OCI-M2 (cell line): ENCODE measurements around the gene GRHPR.
"Not testable (repeated sequence)": the region's sequence is repeated elsewhere in the genome, so short reads cannot be mapped to it uniquely, and the experiment has no call there.

Experiments used
- DNase-seq: peaks from one replicate; lab custom pipeline; 2025; ENCODE audit not compliant: unreplicated experiment; lab: John Stamatoyannopoulos, UW

GRHPR gene

DNA sequence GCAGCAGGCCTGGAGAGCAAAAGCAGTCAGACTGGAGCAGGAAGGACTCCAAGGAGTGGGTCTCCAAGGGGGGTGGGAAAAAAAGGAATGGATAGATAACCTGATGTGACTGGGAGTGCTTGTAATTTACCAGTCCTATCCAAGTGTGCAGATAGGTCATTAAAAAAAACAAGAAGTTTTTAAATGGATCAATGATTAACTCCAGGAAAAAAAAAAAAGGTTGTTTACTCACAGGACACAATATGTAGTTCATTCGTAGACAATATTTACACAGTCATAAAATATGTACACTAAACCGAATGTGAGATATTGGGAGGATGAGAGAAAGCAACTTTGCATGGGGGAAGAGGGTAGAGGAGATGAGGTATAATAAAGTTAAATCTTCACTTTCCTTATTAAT is 22.4 kb downstream of the GRHPR start:
- no peak for DNase-seq

DNA sequence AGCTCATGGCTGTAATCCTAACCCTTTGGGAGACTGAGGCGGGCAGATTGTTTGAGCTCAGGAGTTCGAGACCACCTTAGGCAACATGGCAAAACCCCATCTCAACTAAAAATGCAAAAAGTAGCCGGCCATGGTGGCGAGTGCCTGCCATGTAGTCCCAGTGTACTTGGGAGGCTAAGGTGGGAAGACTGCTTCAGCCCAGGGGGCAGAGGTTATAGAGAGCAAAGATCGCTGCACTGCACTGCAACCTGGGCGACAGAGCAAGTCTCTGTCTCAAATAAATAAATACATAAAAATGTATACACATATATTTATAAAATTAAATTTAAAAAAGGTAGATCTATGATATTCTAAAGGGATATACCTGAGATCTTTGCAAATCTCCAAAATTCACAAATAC is 23.3 kb downstream of the GRHPR start:
- DNase-seq: no peak

DNA sequence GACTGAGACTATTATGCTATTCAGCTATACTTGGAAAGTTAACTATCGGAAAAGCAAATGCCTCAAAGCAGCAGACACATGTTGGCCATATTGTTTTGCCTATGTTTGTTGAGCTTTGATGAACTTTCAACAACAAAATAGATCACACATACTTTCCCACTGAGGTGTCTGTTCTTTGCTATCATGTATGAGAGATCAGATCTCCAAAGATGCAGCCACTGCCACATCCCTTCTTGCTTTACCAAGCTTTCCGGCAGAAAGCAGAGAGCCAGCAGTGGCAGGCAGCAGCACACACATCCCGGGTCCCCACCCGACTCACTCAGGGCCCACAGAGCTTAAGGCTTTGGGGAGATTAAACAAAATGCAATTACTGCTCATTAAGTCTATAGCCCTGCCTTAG is 23.9 kb downstream of the GRHPR start:
- no peak for DNase-seq

DNA sequence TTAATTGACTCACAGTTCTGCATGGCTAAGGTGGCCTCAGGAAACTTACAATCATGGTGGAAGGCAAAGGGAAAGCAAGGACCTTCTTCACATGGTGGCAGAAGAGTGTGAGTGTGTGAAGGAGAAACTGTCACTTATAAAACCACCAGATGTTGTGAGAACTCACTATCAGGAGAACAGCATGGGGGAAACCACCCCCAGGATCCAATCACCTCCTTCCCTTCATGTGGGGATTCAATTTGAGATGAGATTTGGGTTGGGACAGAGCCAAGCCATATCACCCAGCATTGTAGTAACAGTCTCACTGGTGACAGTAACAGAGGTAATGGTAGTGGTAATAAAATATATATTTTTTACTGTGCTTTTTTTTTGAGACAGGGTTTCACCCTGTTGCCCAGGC is 24.6 kb downstream of the GRHPR start:
- no peak for DNase-seq

DNA sequence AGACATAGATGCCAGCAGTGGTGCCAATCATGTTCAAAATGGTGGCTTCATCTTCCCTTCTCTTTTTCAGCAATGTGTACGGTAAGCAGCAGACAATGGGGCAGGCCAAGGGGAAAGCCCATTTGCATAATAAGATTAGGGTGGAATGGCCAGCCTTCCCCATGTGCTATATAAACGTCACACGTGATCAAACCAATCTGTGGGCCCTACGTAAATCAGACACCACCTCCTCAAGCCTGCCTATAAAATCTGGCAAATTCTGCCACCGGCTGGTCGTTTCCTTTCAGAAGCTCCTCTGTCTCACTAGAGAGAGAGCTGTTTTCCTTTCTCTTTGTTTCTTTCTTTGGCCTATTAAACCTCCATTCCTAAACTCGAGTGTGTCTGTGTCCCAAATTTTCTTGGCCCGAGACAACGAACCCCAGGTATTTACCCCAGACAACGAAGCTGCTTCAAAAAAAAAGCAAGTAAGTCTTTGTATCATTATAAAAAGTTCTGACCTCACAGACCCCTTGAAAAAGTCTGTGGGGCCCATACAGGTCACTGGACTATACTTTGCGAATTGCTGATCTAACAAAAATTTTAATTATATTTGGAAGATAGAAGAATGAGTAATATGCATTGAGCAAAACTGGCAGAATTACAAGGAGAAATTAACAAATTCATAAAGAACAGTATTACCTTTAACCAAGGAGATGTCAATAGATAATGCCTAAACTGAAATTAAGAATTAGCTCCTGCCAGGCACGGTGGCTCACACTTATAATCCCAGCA is 27.6 kb downstream of the GRHPR start:
- no peak for DNase-seq

DNA sequence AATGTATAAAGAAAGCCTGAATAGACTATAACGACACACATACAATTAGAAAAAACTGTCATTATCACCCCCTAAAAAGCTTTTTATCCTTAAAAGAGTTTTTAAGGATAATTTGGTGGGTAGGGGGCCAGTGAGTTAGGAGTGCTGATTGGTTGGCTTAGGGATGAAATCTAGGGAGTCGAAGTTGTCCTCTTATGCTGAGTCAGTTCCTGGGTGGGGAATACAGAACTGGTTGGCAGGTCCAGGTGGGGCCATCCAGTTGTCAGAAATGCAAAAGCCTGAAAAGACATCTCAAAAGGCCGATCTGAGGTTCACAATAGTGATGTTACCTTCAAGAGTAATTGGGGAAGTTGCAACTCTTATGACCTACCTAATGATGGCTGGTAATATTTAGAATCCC is 29.1 kb downstream of the GRHPR start:
- no peak for DNase-seq

DNA sequence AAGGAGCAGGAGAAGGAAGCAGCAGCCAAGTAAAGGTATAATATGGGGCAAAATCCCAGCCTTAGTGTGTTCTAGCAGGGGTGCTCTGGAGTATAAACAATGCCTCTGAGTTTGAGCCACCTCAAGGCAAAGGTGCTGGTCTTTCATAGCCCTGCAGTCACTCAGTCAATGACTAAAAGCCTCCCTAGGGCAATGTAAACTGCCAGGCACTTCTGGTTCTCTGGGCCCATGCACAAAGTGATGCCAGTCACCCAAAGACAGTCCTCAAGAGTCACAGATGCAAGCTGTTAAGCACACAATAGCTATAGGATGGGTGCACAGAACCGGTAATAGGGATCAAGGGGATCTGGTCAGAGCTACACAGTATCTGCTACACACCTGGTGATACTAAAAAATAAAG is 30.1 kb downstream of the GRHPR start:
- no peak for DNase-seq

DNA sequence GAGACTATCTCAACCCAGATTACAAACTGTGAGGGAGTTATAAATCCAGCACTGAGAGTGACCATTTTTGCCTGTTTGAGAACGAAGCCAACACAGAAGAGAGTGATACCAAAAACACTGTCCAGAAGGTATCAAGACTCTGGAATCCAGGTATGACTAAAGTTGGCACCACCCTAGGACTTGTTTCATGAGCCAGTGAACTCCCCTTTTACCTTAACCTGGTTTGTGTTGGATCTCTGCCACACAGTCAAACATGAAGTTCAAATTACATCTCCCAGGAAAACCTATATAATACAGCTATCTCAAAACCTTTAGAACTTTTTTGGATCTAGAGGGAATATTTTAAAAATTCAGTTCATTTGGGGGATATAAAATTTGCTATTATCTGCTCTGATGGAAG is 31.3 kb downstream of the GRHPR start:
- DNase-seq: no peak

DNA sequence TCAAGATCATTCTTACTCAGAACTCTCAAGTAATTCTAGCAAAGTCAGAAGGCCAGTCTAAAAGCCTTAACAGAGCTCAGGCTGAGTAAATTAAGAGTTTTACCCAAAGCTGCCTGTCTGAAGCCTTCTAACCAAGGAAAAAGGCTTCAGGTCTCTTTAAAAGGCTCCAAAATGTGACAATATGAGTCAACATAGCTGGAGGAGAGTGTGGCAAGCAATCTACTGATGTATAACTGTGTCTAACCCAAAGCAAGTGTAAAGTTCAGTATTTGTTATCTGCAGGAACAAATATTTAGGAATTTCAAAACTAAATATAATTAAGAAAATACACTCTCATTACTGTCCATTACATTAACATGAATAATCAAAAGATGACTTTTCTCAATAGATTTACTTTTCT is 31.7 kb downstream of the GRHPR start:
- DNase-seq: no peak

DNA sequence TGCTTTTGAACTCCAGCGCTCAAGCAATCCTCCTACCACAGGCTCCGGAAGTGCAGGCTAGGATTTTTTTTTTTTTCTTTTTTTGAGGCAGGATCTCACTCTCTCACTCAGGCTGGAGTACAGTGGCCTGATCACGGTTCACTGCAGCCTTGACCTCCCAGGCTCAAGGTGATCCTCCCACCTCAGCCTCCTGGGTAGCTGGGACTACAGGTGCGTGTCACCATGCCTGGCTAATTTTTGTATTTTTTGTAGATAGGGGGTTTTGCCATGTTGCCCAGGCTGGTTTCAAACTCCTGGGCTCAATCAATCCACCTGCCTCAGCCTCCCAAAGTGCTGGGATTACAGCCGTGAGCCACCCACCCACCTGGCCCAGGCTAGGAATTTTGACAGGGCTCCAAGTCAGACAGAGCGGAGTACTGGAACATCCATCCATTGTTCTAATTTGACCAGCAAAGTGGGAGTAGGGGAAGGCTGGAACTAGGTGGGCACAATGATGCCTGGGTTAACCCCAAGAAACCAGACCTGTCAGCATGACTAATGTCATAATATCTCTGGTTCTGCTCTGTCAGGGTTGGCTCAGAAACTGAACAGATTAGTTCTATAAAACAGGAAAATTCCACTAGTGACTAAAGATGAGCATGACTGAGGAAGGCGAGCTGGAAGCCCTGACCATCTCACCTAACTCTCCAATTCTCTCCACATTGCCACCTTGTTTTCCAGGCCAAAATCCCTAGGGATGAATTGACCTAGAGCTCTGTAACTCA is 33.6 kb downstream of the GRHPR start:
- no peak for DNase-seq

DNA sequence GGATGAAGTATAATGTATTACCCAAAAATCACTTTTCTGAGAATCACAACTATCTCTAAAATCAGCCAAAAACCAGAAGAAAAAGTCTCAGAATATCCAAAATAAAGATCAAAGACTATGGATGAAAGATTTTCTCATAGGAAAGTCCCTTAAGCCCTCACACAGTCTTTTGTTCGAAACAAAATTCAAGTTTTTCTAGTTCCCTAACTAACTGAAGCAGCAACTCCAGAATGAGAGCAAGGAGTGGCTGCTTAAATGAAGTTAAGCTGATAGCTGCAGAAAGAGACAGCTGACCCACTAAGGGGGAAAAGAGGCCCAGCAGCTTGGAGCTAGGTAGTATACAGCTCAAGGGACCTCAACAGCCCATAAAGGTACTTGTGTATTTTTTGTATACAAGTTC is 34.3 kb downstream of the GRHPR start:
- DNase-seq: no peak

DNA sequence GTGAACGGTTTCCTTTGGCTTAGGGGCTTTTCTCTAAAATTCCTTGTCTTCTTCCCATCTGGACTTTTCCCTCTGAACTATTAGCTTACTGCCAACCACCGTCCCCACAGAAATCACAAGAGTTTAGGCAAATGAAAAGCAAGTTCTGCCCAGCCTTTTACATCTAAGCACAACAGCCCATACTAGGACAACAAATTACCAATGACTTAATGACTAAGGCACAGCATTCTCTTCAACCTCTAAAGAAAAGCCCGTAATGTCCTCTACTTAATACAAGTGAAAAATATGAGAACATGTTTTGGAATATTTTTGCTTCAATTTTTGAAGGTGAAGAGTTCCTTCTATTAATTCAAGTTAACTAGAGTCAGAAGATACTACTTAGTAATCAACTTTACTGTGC is 41.5 kb downstream of the GRHPR start:
- no peak for DNase-seq

DNA sequence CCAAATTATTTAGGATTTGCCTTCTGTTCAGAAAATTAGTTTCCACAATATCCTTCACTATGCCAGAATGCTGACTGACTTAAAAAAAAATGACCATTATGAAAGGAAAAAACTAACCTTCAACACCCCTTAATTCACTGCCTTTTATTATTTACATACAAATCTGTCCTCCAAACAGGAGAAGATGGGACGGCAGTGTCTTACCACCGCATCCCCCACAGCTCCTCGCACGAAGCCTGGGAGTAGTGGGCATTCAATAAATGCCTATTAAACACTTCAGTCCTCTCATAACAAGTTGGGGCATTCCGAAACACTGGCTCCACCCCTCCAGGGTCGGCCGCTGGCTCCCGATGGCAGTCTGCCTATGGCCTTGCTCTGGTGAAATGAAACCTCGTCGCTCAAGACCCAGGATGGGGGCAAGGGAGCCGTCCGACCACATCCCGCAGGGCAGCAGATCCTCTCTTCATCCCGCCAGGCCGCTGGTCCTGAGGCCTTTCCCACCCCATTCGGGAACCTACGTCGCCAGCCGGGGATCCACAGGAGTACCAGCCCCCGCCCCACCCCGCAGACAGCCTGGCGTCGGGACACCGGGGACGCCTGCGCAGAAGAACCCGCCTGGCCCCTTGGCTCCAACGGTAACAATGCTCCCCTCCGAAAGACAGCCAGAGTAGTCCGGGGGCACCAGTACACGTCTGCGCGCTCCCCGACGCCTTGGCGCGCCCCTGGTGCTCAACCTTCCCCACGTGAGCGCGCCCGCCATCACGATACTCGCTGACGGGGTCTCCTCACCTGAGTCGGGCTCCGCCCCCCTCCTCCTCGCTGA is 42.1 kb downstream of the GRHPR start:
- DNase-seq: no peak

DNA sequence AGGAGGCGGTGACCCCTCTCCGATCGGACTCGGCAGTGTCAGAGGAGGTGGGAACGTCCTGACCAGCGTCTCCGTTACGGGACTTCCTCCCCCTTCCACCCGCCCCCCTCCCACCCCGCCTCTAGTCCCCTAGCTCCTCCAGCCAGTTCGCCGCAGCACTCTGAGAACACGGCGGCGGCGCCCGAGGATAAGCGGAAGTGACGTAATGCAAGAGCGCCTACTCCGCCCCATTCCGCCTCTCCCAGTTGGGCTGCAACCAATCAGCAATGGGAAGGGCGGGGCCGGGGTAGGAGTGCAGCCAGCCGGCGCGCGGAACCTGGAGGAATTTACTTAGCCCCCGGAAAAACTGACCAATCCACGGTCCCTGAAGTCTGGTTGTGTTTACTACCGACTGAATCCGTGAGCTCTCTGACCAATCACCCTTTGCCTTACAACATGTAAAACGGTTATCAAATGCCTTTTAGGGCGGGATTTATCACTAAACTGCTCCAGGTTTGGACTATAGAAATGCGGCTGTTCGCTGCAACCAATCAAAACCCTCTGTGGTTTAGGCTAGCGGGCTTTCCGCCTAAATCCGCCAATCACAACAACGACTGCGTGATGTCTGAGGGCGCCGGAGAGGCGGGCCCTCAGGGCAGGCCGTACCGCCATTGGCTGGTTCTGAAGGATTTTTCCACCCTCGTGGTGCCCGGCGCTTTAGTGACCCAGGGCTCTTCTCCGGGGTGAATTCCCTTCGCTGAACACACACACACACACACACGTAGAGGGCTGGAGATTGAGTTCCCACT is 42.9 kb downstream of the GRHPR start, which contains the start of gene ZBTB5:
ZBTB5 (minus strand) TSS at position 202 of the 788 bp plus-strand sequence. CDS start 22,899 bp downstream, outside the sequence.
- peak; percentile 91 for DNase-seq

DNA sequence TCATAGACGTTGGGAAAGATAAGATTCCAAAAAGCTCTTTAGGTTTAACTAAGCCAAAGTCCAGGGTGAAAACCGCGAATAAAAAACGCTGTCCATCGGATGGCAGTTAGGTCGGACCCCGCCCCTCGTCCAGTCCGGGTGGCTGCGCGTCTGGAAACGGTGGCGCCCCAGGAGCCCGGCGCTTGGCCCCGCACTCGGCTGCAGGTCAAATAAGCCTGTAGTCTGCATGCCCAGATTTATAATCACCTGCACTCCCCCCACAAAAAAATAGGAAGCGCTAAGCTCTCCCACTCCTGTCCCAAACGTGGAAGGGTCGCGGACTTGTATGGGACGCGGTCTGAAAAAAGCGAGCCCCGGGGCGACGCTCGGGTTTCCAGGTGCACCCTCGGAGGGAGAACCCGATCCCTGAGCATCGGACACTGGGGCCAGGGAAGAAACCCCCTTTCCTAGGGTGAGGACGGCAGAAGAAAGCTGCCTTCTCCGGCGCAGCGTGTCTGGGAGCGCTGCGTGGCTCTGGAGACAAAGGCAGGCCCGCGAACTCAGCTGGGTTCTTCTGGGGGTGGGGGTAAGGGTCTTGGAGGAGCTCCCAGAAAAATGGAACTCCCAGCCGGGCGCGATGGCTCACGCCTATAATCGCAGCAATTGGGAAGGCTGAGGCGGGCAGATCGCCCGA is 43.7 kb downstream of the GRHPR start:
- DNase-seq: no peak

DNA sequence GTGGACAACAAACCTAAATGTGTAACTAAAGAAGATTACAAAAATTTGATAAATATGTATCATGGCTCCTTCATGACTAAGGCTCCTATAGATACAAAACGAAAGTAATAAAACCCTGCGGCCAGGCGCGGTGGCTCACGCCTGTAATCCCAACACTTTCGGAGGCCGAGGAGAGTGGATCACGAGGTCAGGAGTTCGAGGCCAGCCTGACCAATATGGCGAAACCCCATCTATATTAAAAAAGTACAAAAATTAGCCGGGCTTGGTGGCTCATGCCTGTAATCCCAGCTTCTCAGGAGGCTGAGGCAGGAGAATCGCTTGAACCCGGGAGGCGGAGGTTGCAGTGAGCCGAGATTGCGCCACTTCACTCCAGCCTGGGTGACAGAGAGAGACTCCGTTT is 45.0 kb downstream of the GRHPR start:
- DNase-seq: not testable (repeated sequence)

DNA sequence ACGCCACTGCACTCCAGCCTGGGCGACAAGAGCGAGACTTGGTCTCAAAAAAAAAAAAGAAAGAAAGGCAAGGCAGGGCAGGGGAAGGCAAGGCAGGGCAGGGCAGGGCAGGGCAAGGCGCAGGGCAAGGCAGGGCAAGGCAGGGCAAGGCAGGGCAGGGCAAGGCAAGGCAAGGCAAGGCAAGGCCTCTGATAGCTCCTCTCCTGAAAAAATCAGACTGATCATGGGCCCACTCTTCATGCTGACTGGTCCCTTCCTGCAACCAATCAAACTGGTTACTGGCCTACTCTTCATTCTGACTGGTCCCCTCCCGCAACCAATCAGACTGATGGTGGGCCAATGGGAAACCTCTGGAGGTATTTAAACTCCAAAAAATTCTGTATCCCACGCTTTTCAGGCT is 46.1 kb downstream of the GRHPR start:
- DNase-seq: no peak

DNA sequence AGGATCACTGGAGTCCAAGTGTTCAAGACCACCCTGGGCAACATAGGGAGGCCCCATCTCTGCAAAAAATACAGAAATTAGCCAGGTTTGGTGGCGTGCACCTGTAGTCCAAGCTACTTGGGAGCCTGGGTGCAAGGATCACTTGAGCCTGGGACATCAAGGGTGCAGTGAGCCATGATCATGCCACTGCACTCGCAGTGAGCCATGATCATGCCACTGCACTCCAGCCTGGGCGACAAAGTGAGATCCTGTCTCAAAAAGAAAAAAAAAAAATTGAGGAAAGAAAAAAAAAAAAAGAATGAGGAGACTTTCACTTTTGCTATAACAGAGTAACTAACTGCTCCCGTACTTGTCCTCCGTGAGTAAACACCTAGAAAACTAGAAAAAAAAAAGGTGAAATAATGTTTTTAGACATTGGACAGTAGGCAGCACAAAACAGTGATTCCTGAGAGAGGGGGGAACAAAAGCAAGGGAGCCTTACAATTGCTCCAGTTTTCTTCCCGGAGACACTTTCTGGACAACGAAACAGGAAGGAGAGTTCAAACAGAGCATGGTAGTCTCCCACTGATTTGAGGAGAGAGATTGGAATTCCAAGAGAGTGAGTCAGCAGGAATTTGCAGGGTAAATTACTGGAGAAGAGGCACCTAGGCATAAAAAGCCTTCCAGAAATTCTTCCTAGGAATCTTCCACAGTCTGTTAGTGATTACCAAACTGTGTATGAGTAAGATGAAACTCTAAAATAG is 49.6 kb downstream of the GRHPR start:
- no peak for DNase-seq

DNA sequence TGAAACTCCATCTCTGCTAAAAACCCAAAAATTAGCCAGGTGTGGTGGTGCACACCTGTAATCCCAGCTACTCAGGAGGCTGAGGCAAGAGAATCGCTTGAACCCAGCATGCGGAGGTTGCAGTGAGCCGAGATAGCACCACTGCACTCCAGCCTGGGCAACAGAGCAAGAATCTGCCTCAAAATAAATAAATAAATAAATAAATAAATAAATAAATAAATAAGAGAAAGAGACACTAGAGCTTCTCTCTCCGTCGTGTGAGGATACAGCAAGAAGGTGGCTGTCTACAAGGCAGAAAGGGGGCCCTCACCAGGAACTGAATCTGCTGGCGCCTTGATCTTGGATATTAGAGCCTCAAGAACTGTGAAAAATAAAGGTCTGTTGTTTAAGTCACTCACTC is 51.5 kb downstream of the GRHPR start:
- not testable (repeated sequence) for DNase-seq

DNA sequence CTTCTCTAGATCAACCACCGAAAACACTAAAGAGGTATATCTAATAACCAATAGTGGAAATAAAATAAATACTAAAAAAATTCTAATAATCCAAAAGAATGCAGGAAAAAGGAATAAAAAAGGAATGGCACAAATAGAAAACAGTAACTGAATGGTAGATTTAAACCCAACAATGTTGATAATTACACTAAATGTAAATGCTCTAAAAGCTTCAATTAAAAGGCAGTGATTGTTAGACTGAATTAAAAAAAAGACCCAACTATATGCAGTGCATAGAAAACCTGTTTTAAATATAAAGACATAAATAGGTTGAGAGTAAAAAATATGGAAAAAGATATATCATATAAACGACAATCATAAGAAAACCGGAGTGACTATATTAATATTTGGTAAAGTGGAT is 51.9 kb downstream of the GRHPR start:
- no peak for DNase-seq
